ENCODE results near the gene FOXJ1. TPM values are rescaled to one million over a fixed set of nuclear protein-coding genes. Genes with fewer than 3 reads are reported as not detected.

Gene FOXJ1
- total RNA-seq, 1 donor from 2014 or later: 4.5 TPM

GRCh38 chr17:76184290-76184689, 43.2 kb upstream of the FOXJ1 start:
- H3K9me3 Mint-ChIP-seq: no peaks in the 10 kb centered on the region
- no peak for TF ChIP-seq CTCF (conservative IDR thresholded peaks at IDR 0.05)
- peaks cover 15% of the 10 kb centered on the region for H3K4me1 Mint-ChIP-seq
- H3K4me3 Mint-ChIP-seq: no peak overlapping the region
- no peaks in the 10 kb centered on the region for H3K27me3 Mint-ChIP-seq (ENCODE audit: low read depth)
- H3K27ac Mint-ChIP-seq (ENCODE audit: unreplicated experiment): no peak overlapping the region
- no peak for DNase-seq (ENCODE audit: low read depth, low spot score)
- peaks cover 3% of the 10 kb centered on the region for H3K36me3 Mint-ChIP-seq (ENCODE audit: low read depth)

- peak; percentile 96 for TF ChIP-seq CTCF (conservative IDR thresholded peaks at IDR 0.05)
- H3K4me3 Mint-ChIP-seq: no peak overlapping the region
- H3K4me1 Mint-ChIP-seq: peaks cover 15% of the 10 kb centered on the region
- DNase-seq (ENCODE audit: low read depth, low spot score): peak; percentile 98
- no peaks in the 10 kb centered on the region for H3K9me3 Mint-ChIP-seq
- peaks cover 3% of the 10 kb centered on the region for H3K36me3 Mint-ChIP-seq (ENCODE audit: low read depth)
- peak overlapping the region; percentile 68 for H3K27ac Mint-ChIP-seq (ENCODE audit: unreplicated experiment)
- no peaks in the 10 kb centered on the region for H3K27me3 Mint-ChIP-seq (ENCODE audit: low read depth)
These were observed 41.1 kb upstream of the FOXJ1 start for GRCh38 chr17:76182016-76182764.

- no peaks in the 10 kb centered on the region for H3K9me3 Mint-ChIP-seq
- H3K27me3 Mint-ChIP-seq (ENCODE audit: low read depth): no peaks in the 10 kb centered on the region
- no peak for DNase-seq (ENCODE audit: low read depth, low spot score)
- H3K36me3 Mint-ChIP-seq (ENCODE audit: low read depth): peaks cover under 1% of the 10 kb centered on the region
- no peak overlapping the region for H3K4me3 Mint-ChIP-seq
- H3K4me1 Mint-ChIP-seq: peaks cover 19% of the 10 kb centered on the region
- TF ChIP-seq CTCF (conservative IDR thresholded peaks at IDR 0.05): no peak
- H3K27ac Mint-ChIP-seq (ENCODE audit: unreplicated experiment): no peak overlapping the region
These were observed 38.7 kb upstream of the FOXJ1 start for GRCh38 chr17:76179496-76180467.

- no peaks in the 10 kb centered on the region for H3K36me3 Mint-ChIP-seq (ENCODE audit: low read depth)
- TF ChIP-seq CTCF (conservative IDR thresholded peaks at IDR 0.05): no peak
- DNase-seq (ENCODE audit: low read depth, low spot score): no peak
- H3K27ac Mint-ChIP-seq (ENCODE audit: unreplicated experiment): no peak overlapping the region
- no peaks in the 10 kb centered on the region for H3K27me3 Mint-ChIP-seq (ENCODE audit: low read depth)
- H3K4me1 Mint-ChIP-seq: peaks cover 14% of the 10 kb centered on the region
- no peaks in the 10 kb centered on the region for H3K9me3 Mint-ChIP-seq
- H3K4me3 Mint-ChIP-seq: no peak overlapping the region
These were observed 37.1 kb upstream of the FOXJ1 start for GRCh38 chr17:76178124-76178523.

- no peaks in the 10 kb centered on the region for H3K9me3 Mint-ChIP-seq
- no peak overlapping the region for H3K27ac Mint-ChIP-seq (ENCODE audit: unreplicated experiment)
- TF ChIP-seq CTCF (conservative IDR thresholded peaks at IDR 0.05): no peak
- no peaks in the 10 kb centered on the region for H3K27me3 Mint-ChIP-seq (ENCODE audit: low read depth)
- H3K4me3 Mint-ChIP-seq: no peak overlapping the region
- peaks cover 9% of the 10 kb centered on the region for H3K4me1 Mint-ChIP-seq
- no peak for DNase-seq (ENCODE audit: low read depth, low spot score)
- no peaks in the 10 kb centered on the region for H3K36me3 Mint-ChIP-seq (ENCODE audit: low read depth)
These were observed 35.9 kb upstream of the FOXJ1 start for GRCh38 chr17:76176701-76177574.
